Middle frontal gyrus (tissue), 1 donor: ENCODE measurements around the gene CTXN1.
A peak's percentile ranks its signal among the peaks of the same experiment; 100 is the strongest.
"Not testable (repeated sequence)": the region's sequence is repeated elsewhere in the genome, so short reads cannot be mapped to it uniquely, and the experiment has no call there.

ENCODE experiments used
- DNase-seq: peaks from one replicate; pipeline ENCODE4 v3.0.0-alpha.2; 2015; ENCODE audit warnings: low spot score; ENCODE audit errors: extremely low spot score

CTXN1 gene

GRCh38 chr19:7926727-7927604 lies 1.0 kb upstream of the CTXN1 start:
- no peak for DNase-seq

GRCh38 chr19:7925171-7925851 lies 624 bp downstream of the CTXN1 start:
- no peak for DNase-seq

GRCh38 chr19:7924651-7925170 lies 1.2 kb downstream of the CTXN1 start:
- DNase-seq = no peak

GRCh38 chr19:7924241-7924640 lies 1.7 kb downstream of the CTXN1 start:
- no peak for DNase-seq

GRCh38 chr19:7923295-7924191 lies 2.4 kb downstream of the CTXN1 start:
- no peak for DNase-seq

- no peak for DNase-seq
These were observed 3.1 kb downstream of the CTXN1 start for GRCh38 chr19:7922836-7923195.

- no peak for DNase-seq
These were observed 3.7 kb downstream of the CTXN1 start for GRCh38 chr19:7921967-7922835.

- no peak for DNase-seq
These were observed 4.5 kb downstream of the CTXN1 start for GRCh38 chr19:7921302-7921966.

- peak; percentile 85 for DNase-seq
These were observed 5.2 kb downstream of the CTXN1 start for GRCh38 chr19:7920519-7921301.

- peak; percentile 60 for DNase-seq
These were observed 6.1 kb downstream of the CTXN1 start, which contains the start of gene SNAPC2 for GRCh38 chr19:7919610-7920518. TSS of gene SNAPC2 (plus strand) at chr19:7920338. CDS start at chr19:7920367, 29 bp downstream.

- no peak for DNase-seq
These were observed 7.1 kb downstream of the CTXN1 start for GRCh38 chr19:7918615-7919421.

GRCh38 chr19:7918062-7918614 lies 7.8 kb downstream of the CTXN1 start:
- not testable (repeated sequence) for DNase-seq

- DNase-seq = no peak
These were observed 8.5 kb downstream of the CTXN1 start for GRCh38 chr19:7917267-7918061.

- no peak for DNase-seq
These were observed 9.0 kb downstream of the CTXN1 start for GRCh38 chr19:7916955-7917266.

GRCh38 chr19:7916103-7916954 lies 9.6 kb downstream of the CTXN1 start:
- no peak for DNase-seq
